HCT116 (cell line): ENCODE data around the gene KIAA1549. TPM values are rescaled to one million over a fixed set of nuclear protein-coding genes. Genes with fewer than 3 reads are reported as not detected.

Source experiments
- ATAC-seq: fragments of 200-7000 bp; cut with Tn5 transposase; 2 replicates; pipeline ENCODE4 v1.9.1; 2020; ENCODE audit warnings: mild to moderate bottlenecking, moderate library complexity
- BruUV-seq: library from RNA; stranded (reverse); fragments of 400-500 nt; replicated peaks from 2 replicates; lab custom pipeline; 2021; lab: Mats Ljungman, UMichigan
- CTCF ChIA-PET: fragments of 300-600 bp; sonication (Branson Sonifier 250); formaldehyde crosslinking; loops from one replicate; lab custom pipeline; 2021; ENCODE audit warnings: antibody characterized with exemption; lab: Charles Lee
- POLR2A ChIA-PET: fragments of 300-600, 350-600 bp; sonication (Branson Sonifier 250); formaldehyde crosslinking; loops from one replicate; lab custom pipeline; 2021; ENCODE audit warnings: antibody characterized with exemption; lab: Charles Lee
- RAD21 ChIA-PET, 2 experiments: fragments of 300-600 bp; sonication (Branson Sonifier 250); formaldehyde crosslinking; loops; one replicate each; lab custom pipeline; 2023; ENCODE audit warnings: low total read pairs in 2 of 2; ENCODE audit not compliant: uncharacterized antibody in 2 of 2, unreplicated experiment in 2 of 2, low non-redundant PET in 1 of 2; lab: Charles Lee
- DNase-seq: peaks from one replicate; pipeline ENCODE4 v3.0.0-alpha.2; 2010; ENCODE audit warnings: low read depth, low spot score
- H2AFZ ChIP-seq: fragments of 200-600 bp; shearing (Covaris generic), sonication (generic); 2 replicates; pipeline ENCODE4 v1.6.1; 2017; ENCODE audit warnings: low read depth, mixed run types, mixed read lengths, antibody characterized with exemption, low read length; ENCODE audit not compliant: poor library complexity, severe bottlenecking
- H3K27ac ChIP-seq: 2 replicates; pipeline ENCODE4 v1.5.1; 2012; ENCODE audit warnings: low read depth, low read length
- H3K27me3 ChIP-seq: fragments of 200-600 bp; sonication (generic); 2 replicates; pipeline ENCODE4 v1.6.1; 2016; ENCODE audit warnings: mixed run types, low read length, mixed read lengths; ENCODE audit not compliant: insufficient read depth
- H3K36me3 ChIP-seq, 2 experiments: fragments of 200-500 bp in 1 of 2; fragments of 200-600 bp in 1 of 2; sonication (Bioruptor generic) in 1 of 2; sonication (generic) in 1 of 2; 2 replicates each; pipeline versions ENCODE4 v1.5.1 to v1.6.1; 2014 to 2016; ENCODE audit warnings: low read length in 2 of 2, inconsistent platforms in 1 of 2, mixed read lengths in 1 of 2, mixed run types in 1 of 2; ENCODE audit not compliant: insufficient read depth in 2 of 2, control insufficient read depth in 1 of 2
- H3K4me1 ChIP-seq, 2 experiments: fragments of 200-600 bp in 1 of 2; sonication (generic) in 1 of 2; 2 replicates each; pipeline versions ENCODE4 v1.5.1 to v1.6.1; 2012 to 2017; ENCODE audit warnings: low read length in 2 of 2, inconsistent platforms in 1 of 2, mild to moderate bottlenecking in 1 of 2, mixed read lengths in 1 of 2, mixed run types in 1 of 2, moderate library complexity in 1 of 2; ENCODE audit not compliant: insufficient read depth in 2 of 2, control insufficient read depth in 1 of 2
- H3K4me2 ChIP-seq: fragments of 200-600 bp; sonication (generic); 2 replicates; pipeline ENCODE4 v1.6.1; 2017; ENCODE audit warnings: mixed run types, low read length, mixed read lengths
- H3K4me3 ChIP-seq, 2 experiments: fragments of 200-600 bp in 1 of 2; sonication (generic) in 1 of 2; replicated peaks in 1 of 2; 2 replicates each; pipeline ENCODE4 v1.5.1; 2011 to 2016; ENCODE audit warnings: low read length in 2 of 2, control low read depth in 1 of 2, low read depth in 1 of 2, mild to moderate bottlenecking in 1 of 2, mixed read lengths in 1 of 2, mixed run types in 1 of 2
- H3K79me2 ChIP-seq: fragments of 200-600 bp; sonication (generic); 2 replicates; pipeline ENCODE4 v1.6.1; 2017; ENCODE audit warnings: mild to moderate bottlenecking, mixed run types, low read length, moderate library complexity, mixed read lengths; ENCODE audit not compliant: insufficient read depth
- H3K9ac ChIP-seq: fragments of 200-600 bp; sonication (generic); 2 replicates; pipeline ENCODE4 v1.6.1; 2016; ENCODE audit warnings: low read length, mixed read lengths
- H3K9me2 ChIP-seq: fragments of 200-600 bp; sonication (generic), shearing (Covaris generic); 2 replicates; pipeline ENCODE4 v1.6.1; 2017; ENCODE audit warnings: mixed run types, mild to moderate bottlenecking, moderate library complexity; ENCODE audit not compliant: insufficient read depth
- H3K9me3 ChIP-seq, 2 experiments: fragments of 200-500 bp in 1 of 2; fragments of 200-600 bp in 1 of 2; sonication (Bioruptor generic) in 1 of 2; sonication (generic) in 1 of 2; 2 replicates each; pipeline ENCODE4 v1.6.1; 2014 to 2017; ENCODE audit warnings: low read length in 2 of 2, mixed read lengths in 2 of 2, inconsistent platforms in 1 of 2, low read depth in 1 of 2, mild to moderate bottlenecking in 1 of 2, mixed run types in 1 of 2, moderate library complexity in 1 of 2; ENCODE audit not compliant: control insufficient read depth in 1 of 2, insufficient read depth in 1 of 2
- H4K20me1 ChIP-seq: fragments of 200-600 bp; sonication (generic), shearing (Covaris generic); 2 replicates; pipeline ENCODE4 v1.6.1; 2017; ENCODE audit warnings: mixed run types, mild to moderate bottlenecking, moderate library complexity; ENCODE audit not compliant: insufficient read depth
- CEBPB ChIP-seq: IDR thresholded peaks from 2 replicates; pipeline ENCODE4 v1.6.1; 2012; ENCODE audit warnings: low read depth
- EZH2 ChIP-seq: fragments of 200-600 bp; sonication (generic); IDR thresholded peaks from 2 replicates; pipeline ENCODE4 v1.6.1; 2017; ENCODE audit warnings: antibody characterized with exemption, mixed run types
- FOSL1 ChIP-seq: IDR thresholded peaks from 2 replicates; pipeline ENCODE4 v1.6.1; 2012; ENCODE audit warnings: low read depth
- JUND ChIP-seq: IDR thresholded peaks from 2 replicates; pipeline ENCODE4 v1.6.1; 2012
- POLR2A ChIP-seq: IDR thresholded peaks from 2 replicates; pipeline ENCODE4 v1.7.0; 2011; ENCODE audit warnings: borderline replicate concordance; ENCODE audit not compliant: insufficient read depth, insufficient read length; ENCODE audit errors: extremely low read depth
- SIN3A ChIP-seq: IDR thresholded peaks from 2 replicates; pipeline ENCODE4 v1.6.1; 2012; ENCODE audit warnings: low read depth
- ZFX ChIP-seq: fragments of 450-650 bp; IDR thresholded peaks from 2 replicates; pipeline ENCODE4 v1.6.1; 2017
- ZNF274 ChIP-seq: fragments of 200-500 bp; sonication (Bioruptor generic); IDR thresholded peaks from 2 replicates; pipeline ENCODE4 v1.6.1; 2014; ENCODE audit warnings: mild to moderate bottlenecking, low read depth, low read length, inconsistent platforms
- intact Hi-C: fragments of 100-400 bp; cut with micrococcal nuclease; formaldehyde crosslinking; loops from 2 replicates; pipeline ENCODE4 v1.10.0; 2022
- total RNA-seq: library from RNA; stranded (reverse); gene quantifications from one replicate; pipeline ENCODE4 v1.2.1, GENCODE V29; 2021; ENCODE audit not compliant: unreplicated experiment
- TF ChIP-seq, protein P1 (sequence below): IDR thresholded peaks from 2 replicates; pipeline ENCODE4 v1.6.1; 2011; ENCODE audit warnings: mild to moderate bottlenecking, low read length, moderate library complexity; ENCODE audit not compliant: insufficient replicate concordance; ENCODE audit errors: extremely low read depth
- TF ChIP-seq, protein P2 (sequence below): IDR thresholded peaks from 2 replicates; pipeline ENCODE4 v1.6.1; 2012

KIAA1549 gene
- total RNA-seq, 1 experiment from 2014 or later: 3.9 TPM

DNA sequence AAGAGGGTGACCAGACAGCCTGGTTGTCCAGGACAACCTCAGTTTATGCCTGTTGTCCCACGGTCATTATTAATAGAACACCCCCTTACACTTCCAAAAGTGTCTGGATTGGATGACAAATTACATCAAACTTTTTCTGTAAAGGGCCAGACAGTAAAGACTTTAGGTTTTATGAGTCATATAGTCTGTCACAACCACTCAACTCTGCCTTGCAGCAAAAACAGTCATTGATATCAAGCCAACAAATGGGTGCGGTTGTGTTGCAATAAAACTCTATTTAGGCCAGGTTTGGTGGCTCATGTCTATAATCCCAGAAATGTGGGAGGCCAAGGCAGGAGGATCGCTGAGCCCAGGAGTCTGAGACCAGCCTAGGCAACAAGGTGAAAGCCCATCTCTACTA is 116.5 kb downstream of the KIAA1549 start (continued):
- TF ChIP-seq FOSL1: 0 out of 2 replicates have a peak, but pooled peaks have one; percentile 13

DNA sequence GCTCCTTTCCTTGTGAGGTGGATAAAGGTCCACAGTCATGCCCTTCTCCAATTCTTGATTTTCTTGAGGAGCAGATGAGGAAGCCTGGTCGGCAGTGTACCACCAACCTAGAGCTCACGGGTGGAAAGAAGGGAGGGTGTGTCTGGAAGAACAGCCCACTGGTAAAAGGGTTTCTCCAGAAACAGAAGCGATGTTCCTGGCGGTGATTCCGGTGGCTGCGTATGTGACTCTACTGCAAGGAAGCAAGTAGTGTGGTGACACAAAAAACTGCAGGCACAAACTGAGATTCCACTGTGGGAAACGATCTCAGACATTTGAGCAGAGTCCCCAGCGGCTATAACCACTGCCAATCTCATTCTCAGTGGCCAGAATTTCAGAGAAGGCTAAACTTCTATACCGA is 117.3 kb downstream of the KIAA1549 start:
- CTCF ChIA-PET: no interaction called here
- no peaks in the 10 kb centered on the region for H4K20me1 ChIP-seq

More for the DNA sequence above, 117.3 kb downstream of the KIAA1549 start:
- POLR2A ChIA-PET: no interaction called here
- Histone ChIP-seq H3K27me3 (no peaks in the 10 kb centered on the region), H3K9me2 (no peaks in the 10 kb centered on the region), H3K79me2 (no peaks in the 10 kb centered on the region), H3K4me1 (peaks cover 0 to 8% of the 10 kb centered on the region in 2 experiments; a peak in 2 of 4 replicates), H3K27ac (no peak overlapping the region), H3K9ac (no peak overlapping the region), H3K36me3 (0 out of 4 replicates have a peak, but pooled peaks cover 0 to 2% of the 10 kb centered on the region in 2 experiments), H2AFZ (no peak overlapping the region), H3K4me2 (no peak overlapping the region), H3K9me3 (no peaks in the 10 kb centered on the region), H3K4me3 (no peak overlapping the region)
- no TSS peak for BruUV-seq
- TF ChIP-seq ZNF274 (no peak), EZH2 (no peak), ZFX (no peak), SIN3A (no peak), JUND (no peak), CEBPB (no peak), POLR2A (no peak)
- TF ChIP-seq, protein P1, sequence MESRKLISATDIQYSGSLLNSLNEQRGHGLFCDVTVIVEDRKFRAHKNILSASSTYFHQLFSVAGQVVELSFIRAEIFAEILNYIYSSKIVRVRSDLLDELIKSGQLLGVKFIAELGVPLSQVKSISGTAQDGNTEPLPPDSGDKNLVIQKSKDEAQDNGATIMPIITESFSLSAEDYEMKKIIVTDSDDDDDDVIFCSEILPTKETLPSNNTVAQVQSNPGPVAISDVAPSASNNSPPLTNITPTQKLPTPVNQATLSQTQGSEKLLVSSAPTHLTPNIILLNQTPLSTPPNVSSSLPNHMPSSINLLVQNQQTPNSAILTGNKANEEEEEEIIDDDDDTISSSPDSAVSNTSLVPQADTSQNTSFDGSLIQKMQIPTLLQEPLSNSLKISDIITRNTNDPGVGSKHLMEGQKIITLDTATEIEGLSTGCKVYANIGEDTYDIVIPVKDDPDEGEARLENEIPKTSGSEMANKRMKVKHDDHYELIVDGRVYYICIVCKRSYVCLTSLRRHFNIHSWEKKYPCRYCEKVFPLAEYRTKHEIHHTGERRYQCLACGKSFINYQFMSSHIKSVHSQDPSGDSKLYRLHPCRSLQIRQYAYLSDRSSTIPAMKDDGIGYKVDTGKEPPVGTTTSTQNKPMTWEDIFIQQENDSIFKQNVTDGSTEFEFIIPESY: no peak
- TF ChIP-seq, protein P2, sequence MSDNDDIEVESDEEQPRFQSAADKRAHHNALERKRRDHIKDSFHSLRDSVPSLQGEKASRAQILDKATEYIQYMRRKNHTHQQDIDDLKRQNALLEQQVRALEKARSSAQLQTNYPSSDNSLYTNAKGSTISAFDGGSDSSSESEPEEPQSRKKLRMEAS: no peak
- ATAC-seq (no peak), DNase-seq (no peak)
- intact Hi-C loops: no loop called here
- RAD21 ChIA-PET: no interaction called here
